Lower leg skin (tissue), 3 donors: ENCODE measurements around the gene UACA.

Source experiments
- CTCF ChIP-seq, 3 donors: fragments of 450-650 bp; IDR thresholded peaks; one replicate each; pipeline ENCODE4 v1.5.1; 2016; ENCODE audit warnings: antibody characterized with exemption in 3 of 3, mild to moderate bottlenecking in 3 of 3, moderate library complexity in 2 of 3
- POLR2A ChIP-seq, 2 donors: fragments of 450-650 bp; IDR thresholded peaks; one replicate each; pipeline ENCODE4 v1.6.1; 2016 to 2017; ENCODE audit warnings: antibody characterized with exemption in 2 of 2, mild to moderate bottlenecking in 1 of 2, moderate library complexity in 1 of 2

GRCh38 chr15:70664494-70664893, 98.9 kb downstream of the UACA start:
- TF ChIP-seq CTCF (IDR thresholded peaks at IDR 0.05) = no peak
- no peak for TF ChIP-seq POLR2A (IDR thresholded peaks at IDR 0.05)
